ENCODE results near the gene FHOD3.

FHOD3 gene

GRCh38 chr18:36572135-36572856 lies 274.8 kb downstream of the FHOD3 start:
- DNase-seq (ENCODE audit: low spot score) = peak; percentile 33
- peak; percentile 55 for TF ChIP-seq CTCF (IDR thresholded peaks at IDR 0.05; ENCODE audit: extremely low read depth, missing control alignments)

- no peak for TF ChIP-seq CTCF (IDR thresholded peaks at IDR 0.05; ENCODE audit: extremely low read depth, missing control alignments)
These were observed 278.8 kb downstream of the FHOD3 start for GRCh38 chr18:36576339-36576738.

GRCh38 chr18:36578871-36579710 lies 281.6 kb downstream of the FHOD3 start:
- DNase-seq (ENCODE audit: low spot score) = no peak
- no peak for TF ChIP-seq CTCF (IDR thresholded peaks at IDR 0.05; ENCODE audit: extremely low read depth, missing control alignments)

More at GRCh38 chr18:36576339-36576738, 278.8 kb downstream of the FHOD3 start:
- no peak for DNase-seq (ENCODE audit: low spot score)

- no peak for TF ChIP-seq CTCF (IDR thresholded peaks at IDR 0.05; ENCODE audit: extremely low read depth, missing control alignments)
- DNase-seq (ENCODE audit: low spot score) = no peak
These were observed 282.8 kb downstream of the FHOD3 start for GRCh38 chr18:36580266-36580665.

GRCh38 chr18:36580874-36581750 lies 283.6 kb downstream of the FHOD3 start:
- TF ChIP-seq CTCF (IDR thresholded peaks at IDR 0.05; ENCODE audit: extremely low read depth, missing control alignments) = no peak
- no peak for DNase-seq (ENCODE audit: low spot score)

- DNase-seq (ENCODE audit: low spot score) = peak; percentile 39
- TF ChIP-seq CTCF (IDR thresholded peaks at IDR 0.05; ENCODE audit: extremely low read depth, missing control alignments) = no peak
These were observed 285.7 kb downstream of the FHOD3 start for GRCh38 chr18:36582988-36583745.

Measured in GM20000 (cell line).